GM21423 (cell line): ENCODE data around the gene BICD1.

Experiments used
- ATAC-seq: cut with Tn5 transposase; IDR thresholded peaks from one replicate; pipeline ENCODE4 v1.9.1; 2021; ENCODE audit warnings: mild to moderate bottlenecking, moderate library complexity; ENCODE audit not compliant: unreplicated experiment

The BICD1 gene

DNA sequence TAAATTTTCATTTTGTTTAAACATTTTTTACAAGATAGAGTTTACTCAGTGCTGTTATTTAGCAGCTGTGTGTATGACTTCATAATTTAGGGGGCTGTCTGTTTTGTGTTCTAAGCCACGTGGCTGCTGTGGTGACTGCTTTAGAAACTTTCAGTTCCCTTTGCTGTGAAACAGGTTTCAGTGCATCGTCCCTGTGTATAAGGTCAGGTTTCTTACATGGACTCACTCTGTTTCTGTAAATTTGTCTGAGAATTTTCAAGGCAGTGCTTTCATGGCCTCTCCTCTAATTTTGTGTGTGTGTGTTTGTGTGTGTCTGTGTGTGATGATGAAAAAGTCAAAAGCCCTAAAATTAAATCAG is 32.4 kb downstream of the BICD1 start:
- ATAC-seq = peak; percentile 92

DNA sequence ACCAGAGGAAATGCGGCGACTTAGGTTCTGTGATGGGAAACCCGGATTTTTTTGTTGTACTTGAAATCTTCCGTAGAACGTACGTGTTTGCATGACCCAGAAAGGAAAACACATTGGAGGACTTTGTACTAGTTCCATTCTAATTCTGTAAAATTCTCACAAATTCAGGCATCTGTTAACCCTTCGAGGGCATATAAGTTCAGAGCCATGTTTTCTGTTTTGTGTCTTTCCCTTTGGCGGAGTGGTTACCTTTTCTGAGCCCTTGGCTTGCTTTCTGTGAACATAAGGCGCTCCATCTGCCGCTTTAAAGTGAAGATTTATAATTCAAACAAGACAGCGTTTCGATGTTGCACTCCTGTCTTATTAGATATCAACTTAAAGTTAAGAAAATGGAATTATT is 34.2 kb downstream of the BICD1 start:
- no peak for ATAC-seq

DNA sequence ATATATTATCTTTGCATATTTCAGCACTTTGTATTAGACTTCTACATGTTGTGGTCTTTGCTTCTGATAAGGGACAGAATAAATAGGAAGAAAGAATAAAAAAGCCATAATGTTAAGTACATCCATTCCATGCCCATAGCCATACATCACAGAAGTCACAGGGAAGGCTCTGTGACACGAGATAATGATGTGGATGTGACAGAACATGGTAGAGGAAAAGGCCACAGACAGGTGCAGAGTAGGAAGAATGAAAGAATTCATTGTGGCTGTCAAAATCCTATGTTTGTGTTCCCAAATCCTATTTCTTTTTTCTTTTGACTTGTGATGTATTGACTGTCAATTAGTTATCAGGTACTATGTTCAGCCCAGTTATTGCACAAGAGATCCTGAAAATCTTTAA is 38.4 kb downstream of the BICD1 start:
- no peak for ATAC-seq

DNA sequence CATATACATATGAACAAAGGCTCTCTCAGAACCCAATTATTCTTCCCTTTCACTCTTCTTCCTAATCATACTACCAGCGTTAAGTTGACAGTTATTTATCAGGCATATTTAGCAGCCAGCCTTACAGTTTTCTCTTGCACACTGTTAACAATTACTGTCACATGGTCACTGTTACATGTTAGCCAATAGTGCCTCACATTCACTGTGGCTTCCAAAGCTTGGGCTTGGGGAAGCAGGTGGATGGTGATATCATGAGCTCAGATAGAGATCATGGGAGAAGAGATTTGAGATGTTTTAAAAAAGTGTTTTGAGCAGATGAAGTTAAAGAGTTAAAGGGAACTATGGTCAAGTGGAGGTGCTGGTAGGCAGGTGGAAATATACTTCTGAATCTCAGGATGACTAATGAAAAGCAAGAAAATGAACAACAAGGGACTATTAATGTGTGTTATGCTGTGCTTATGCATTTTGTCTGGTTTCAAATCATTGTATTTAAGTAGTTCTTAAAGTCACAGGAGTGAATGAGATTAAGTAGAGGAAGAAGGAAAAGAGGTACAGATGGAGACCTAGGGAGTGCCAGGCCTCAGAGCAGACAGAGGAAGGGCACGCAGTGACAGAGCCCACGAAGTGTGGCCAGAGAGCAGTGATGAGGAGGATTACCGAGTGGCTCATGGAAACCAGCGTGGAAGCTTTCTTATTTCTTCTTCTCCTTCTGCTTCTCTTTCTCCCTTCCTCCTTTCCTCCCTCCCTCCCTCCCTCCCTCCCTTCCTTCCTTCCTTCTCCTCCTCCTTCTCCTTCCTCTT is 39.6 kb downstream of the BICD1 start:
- ATAC-seq = peak; percentile 73

DNA sequence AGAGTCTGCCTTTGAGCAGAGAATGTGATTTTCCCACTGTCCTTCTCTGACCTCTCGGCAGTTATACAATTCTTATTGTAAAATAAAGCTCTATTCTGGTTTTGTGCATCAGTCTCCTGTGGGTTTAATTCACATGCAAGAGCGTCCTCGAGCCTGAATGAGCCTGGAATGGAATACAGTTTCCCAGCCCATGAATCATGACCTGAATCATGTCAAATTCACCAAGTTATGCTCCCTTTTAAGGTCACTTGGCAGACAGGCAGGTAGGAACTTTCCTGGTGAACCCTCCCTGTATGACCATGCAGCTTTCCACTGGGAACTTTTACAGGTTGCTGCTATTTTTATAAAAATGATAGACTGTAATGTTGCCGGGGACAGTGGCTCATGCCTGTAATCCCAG is 41.7 kb downstream of the BICD1 start:
- ATAC-seq = no peak

DNA sequence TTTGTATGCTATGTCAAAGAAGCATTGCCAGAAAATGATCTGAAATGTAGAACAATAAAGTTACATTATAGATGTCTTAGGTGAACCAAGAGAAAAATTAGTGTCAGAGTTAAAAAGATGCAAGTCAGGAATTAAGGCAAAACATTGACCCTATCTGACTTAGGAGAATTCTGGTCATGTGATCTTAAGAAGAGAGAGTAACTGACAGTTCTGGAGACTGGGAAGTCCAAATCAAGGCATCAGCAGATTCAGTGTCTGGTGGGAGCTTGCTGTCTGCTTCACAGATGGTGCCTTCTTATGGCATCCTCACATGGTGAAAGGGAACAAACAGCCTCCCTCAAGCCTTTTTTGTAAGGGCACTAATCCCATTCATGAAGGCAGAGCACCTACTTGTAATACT is 42.8 kb downstream of the BICD1 start:
- ATAC-seq = no peak

DNA sequence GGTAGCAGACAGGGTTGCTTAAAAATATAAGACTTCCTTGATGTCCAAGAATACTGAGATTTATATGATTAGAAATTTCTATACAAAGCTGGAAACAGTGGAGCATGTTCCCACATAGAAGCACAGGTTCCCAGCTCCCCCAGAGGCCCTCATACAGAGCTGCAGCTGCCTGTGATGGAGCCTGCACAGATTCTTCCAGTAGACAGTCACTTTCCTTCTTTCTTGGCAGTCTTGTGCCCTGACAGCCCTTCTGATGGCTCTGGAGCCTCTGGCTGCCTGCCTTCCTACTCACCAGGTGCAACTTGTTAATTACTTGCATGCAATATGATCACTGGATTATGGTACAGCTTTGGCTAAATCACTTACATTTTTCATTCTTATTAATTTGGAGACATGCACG is 44.4 kb downstream of the BICD1 start:
- no peak for ATAC-seq

DNA sequence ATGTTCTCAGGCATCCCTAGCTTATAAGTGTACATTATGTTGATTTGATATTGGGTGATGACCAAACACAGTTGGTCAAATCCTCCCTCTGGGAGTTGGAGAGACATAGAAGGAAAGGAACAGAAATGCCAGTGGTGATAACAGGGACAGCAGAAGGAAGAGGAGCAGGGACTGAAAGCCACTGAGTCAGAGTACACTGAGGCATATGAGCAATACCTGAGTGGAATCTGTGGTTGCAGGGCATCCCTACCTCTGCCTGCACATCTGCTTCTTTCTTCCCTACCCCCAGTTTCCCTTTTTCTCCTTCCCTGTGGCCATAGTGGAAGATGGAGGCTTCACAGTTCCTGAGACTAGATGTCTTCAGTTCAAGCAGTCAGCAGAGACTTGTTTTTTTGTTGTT is 44.9 kb downstream of the BICD1 start:
- no peak for ATAC-seq

DNA sequence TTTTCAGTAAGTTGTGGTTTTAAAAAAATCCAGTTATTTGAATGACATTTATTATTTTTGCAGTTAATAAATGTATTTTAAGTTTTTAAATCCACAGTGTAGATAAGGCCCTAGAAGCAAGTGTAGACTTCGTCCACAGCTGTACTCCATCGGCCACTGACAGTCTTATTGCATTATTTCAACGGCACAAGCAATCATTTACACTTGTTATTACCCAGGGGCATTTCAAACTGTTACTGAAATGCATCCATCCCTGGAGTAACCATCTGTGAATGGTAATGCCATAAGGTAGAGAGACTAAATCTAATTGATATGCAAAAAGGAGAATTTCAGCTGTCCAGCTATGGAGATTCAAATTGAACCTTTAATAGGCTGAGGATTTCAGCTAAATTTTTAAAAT is 48.4 kb downstream of the BICD1 start:
- ATAC-seq = no peak

DNA sequence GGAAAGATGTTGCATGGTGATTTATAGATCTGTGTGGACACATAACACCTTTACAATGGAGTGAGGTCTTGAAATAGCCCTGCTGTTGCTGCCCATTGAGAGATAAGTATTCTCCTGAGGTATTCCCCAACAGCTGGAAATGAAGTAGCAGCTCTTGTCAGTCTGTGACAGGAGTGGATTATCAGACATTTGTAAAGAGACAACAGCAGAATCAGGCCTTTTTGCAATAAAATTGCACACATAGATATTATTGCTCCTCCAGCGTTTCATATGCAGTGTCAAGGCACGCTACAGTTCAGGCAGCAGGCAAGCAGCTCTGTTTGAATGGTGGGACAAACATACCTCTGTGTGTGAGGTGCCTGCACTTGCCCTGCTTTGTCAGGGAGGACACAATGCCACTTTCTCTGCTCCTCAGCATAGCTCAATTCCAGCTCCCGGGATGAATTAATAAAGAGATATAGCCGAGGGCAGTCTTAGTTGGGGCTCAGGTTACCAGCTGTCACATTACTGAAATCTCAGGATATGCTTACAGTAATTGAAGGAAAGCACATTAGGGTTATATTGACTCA is 49.4 kb downstream of the BICD1 start:
- no peak for ATAC-seq

DNA sequence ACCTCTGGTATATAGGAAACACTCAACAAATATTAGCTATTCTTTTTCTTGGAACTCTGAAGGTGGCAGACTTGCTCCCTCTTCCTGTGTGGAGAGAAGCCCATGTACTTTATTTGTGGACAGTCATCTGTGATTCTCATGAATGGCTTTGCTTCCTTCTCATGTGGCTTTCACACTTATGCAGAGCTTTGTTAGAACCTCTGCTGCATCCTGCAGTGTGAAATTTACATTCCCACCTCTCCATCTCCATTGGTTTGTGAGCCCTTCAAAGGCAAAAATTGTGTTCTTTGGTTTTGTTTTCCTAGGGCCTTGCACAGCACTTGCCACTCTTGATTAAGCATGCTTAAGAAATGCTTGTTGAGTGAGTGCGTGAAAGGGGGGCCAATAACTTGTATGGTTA is 51.9 kb downstream of the BICD1 start:
- ATAC-seq = no peak

DNA sequence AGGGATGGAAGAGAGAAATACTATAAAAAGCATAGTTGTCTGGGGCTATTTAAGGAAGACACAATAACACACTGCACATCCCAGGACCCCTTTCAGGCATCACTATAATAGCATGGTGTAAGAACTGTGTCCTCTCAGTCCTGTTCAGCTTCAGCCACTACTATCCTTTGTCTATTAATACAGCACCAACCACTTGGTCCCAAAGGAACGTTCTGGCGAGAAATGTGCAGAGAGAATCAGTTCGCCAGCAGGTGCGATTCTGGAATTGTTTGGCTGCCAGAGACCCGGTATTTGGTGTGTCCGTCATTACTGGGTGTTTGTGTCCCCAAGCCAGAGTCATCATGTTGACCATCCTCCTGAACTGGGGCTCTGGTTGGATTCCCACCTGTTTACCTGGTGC is 52.7 kb downstream of the BICD1 start:
- no peak for ATAC-seq

DNA sequence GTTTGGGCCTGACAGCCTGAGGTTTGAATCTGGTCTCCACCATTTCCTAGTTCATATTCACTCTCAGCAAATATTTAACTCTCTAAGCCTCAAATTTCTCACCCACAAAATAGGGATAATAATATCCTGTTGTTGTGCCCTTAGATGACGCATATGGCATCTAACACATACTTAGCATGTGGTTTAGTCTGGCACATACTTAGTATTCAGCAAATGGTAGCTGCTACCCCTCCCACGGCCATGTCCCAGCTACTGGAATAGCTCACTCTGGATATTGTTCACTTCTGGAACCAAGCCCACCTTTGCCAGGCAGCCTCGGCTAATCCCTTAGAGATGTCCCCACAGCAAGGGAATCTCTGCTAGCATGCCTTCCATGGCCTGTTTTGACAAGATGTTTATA is 53.3 kb downstream of the BICD1 start:
- ATAC-seq = no peak

DNA sequence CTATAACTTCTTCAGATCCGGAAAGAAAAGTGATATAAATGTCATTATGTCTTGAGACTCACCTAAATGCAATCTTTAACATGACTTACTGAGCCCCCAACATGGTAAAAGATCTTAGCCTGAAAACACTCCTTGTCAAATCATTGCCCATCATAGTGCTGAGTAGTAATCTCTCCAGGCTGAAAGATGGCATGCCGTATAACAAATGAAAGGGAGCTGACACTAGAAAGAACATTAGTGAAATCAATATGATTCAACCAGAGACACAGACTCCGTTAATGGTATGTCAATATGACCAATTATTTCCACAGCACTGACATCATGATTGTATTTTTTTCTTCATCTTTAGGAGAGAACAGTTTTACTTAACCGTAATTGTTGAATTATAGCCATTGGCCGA is 54.4 kb downstream of the BICD1 start:
- ATAC-seq = no peak

DNA sequence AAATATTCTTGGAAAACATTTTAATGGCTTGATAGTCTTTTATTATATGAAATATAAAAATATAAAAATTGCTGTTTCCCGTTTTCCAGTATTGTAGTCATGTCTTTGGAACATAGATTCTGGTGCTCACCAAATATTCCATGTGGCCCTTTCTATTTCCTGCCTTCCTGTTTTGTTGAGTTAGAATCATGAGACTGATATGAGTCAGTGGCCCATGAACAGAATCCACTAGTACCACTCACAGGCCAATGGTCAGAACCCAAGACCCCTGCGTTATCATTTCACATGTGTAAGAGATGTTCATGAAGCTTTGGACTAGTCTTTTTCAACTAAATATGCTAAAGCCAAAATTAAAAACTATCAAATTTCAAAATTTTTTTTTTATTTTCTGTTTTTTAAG is 56.9 kb downstream of the BICD1 start:
- no peak for ATAC-seq

DNA sequence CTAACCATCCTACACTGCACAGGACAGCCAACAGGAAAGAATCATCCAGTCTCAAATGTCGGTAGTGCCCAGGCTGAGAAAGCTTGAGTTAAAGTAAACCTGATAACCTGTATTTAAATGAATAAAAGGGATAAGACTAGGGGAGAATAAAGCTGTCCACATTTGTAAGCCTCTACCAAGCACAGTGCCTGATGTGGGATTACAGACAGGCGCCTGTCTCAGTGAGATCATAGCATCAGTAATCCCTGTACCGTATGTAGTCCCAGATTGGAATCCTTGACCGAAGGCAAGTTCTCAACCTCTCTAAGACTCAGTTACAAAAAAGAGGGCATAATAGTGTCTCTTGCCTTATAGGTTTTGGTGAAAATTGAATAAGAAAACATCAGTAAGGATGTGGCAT is 59.9 kb downstream of the BICD1 start:
- no peak for ATAC-seq

DNA sequence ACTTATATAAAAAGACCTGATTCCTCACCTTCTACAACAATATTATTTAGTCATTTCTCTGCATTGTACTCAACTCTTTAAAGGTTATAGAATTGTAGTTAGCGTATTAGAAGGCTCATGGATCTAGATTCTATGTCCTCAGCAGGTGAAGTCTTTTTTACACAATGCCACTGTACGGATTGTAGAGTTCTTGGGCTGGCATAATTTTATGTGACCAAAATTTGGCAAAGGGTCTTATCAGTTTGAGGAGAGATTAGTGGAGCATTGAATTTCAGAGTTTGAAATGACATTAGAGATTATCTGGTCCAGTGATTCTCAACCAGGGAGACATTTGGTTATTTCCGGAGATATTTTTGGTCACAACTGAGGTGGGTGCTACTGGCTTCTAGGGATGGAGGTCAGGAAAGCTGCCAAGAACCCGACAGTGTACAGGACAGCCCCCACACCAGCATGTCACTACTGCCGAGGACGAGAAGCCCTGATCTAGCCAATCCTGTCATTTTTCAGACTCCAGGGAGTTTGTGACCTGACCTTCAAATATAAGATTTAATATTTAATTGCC is 63.9 kb downstream of the BICD1 start:
- no peak for ATAC-seq

DNA sequence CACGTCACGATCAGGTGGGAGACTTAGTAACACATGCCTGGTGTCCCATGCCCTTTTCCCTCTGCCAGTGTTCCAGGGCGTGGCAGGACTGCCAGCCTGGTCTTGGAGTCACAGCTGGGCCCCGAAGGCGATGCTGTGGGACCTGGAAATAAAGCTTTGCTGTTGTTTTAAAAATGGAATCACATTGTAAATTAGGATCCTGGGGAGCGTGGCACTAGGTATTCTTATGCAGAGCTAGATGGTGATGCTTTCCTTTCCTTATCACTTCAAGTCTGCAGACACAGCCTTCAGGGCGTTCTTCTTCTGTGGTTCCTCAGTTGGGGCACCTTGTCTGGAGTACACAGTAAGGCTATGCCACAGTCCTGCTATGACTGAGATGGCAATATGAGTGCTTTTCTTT is 64.6 kb downstream of the BICD1 start:
- ATAC-seq = no peak

DNA sequence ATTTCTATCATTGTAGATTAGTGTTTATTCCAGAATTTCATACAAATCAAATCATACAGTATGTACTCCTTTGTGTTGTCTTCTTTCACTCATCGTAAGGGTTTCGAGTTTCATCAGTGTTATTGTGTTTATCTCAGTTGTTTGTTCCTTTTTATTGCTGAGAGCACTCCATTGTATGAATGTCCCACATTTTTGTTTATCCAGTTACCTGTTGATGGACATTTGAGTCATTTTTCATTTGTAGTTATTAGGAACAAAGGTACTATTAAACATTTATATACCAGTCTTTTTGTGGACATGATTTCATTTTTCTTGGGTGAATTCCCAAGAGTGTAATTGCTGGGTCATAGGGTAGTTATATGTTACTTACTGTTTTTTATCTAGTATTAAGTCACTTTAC is 70.0 kb downstream of the BICD1 start:
- ATAC-seq = no peak

DNA sequence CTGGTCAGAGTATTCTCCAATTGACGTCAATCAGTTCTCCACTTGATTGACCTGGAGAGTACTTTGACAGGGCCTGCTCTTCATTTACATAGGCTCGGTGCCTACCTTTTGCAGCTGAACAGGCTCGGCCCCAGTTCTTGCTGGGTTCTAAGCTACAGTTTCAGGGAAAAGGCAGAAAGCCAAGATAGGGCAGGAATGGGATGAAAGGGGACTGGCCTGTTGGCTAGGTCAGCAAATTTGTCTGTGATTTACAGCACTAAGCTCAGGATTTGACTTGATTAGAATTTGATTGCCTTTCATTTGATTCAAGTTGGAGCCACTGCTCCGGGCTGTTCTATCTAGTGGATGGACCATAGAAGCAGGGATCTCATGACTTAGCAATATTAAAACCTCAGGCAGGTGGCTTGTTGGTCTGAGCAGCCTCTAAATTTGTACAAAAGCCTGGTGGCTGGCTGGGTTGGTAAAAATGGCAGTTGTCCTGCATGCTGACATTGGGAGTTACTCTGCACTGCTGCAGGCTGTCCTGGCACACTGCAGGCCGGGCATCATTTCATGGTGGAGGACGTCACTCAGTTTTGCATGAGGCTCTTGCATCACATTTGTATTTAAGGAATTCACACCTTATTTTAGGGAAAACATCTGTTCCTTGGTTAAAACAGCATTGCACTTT is 71.8 kb downstream of the BICD1 start:
- no peak for ATAC-seq

DNA sequence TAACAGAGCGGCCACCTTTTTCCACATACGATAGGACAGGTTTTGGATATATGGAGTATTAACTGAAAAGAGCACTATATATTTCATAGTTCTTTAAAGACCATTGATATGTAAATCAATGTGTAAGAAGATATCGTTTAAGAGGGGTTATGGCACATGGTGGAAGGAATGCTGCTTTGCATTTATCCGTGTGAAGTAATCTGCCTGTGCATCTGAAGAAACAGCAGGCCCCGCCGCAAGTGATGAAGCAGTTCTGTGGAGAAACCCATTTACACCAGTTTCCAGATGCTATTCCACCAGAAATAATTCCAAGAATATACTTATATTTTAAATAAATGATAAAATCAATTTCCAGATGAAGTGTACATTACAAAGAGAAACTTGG is 72.4 kb downstream of the BICD1 start:
- no peak for ATAC-seq

DNA sequence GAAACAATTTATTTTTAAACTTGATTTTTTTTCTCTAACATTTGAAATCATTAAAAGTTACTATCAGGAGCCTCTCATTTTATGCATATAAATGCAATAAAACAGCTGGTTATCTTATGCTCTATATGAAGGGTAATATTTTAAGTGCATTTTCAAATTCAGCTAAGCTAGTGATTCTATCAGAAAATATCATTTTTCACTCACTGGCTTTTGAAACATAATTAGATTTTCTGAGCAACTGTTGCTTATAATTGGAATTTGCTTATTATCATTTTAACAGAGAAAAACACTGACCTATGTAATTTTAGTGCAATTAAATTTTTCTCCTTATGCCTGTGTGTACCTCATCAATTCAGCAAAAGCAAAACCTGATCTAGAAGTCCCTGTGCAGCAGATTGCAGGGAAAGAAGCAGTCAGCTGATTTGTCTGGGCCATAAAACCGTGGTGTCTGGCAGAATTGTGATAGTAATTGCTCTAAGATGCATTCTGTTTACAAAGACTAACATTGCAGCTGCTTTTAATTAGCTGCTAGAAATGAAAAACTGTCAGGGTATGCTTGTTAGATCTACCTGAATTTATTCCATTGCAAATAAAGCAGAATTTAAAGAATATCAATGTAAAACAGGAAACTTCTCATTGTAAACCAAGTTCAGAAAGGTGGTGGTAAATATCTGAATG is 75.0 kb downstream of the BICD1 start:
- ATAC-seq = no peak
